ENCODE results near the gene B3GNT8.
"Not testable (repeated sequence)": the region's sequence is repeated elsewhere in the genome, so short reads cannot be mapped to it uniquely, and the experiment has no call there.

The B3GNT8 gene

GRCh38 chr19:41384351-41384750, 42.8 kb downstream of the B3GNT8 start:
- DNase-seq (ENCODE audit: low read depth), result no peak

DNA sequence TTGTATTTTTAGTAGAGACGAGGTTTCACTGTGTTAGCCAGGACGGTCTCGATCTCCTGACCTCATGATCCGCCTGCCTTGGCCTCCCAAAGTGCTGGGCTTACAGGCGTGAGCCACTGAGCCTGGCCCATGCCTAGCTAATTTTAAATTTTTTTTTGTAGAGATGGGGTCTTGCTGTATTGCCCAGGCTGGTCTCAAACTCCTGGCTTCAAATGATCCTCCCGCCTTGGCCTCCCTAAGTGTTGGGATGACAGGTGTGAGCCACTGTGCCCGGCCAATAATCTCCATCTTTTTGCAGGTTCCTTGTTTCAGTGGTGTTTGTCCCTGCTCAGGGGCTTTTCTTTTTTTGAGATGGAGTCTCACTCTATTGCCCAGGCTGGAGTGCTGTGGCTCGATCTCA, 45.6 kb downstream of the B3GNT8 start:
- not testable (repeated sequence) for DNase-seq (ENCODE audit: low read depth)

DNA sequence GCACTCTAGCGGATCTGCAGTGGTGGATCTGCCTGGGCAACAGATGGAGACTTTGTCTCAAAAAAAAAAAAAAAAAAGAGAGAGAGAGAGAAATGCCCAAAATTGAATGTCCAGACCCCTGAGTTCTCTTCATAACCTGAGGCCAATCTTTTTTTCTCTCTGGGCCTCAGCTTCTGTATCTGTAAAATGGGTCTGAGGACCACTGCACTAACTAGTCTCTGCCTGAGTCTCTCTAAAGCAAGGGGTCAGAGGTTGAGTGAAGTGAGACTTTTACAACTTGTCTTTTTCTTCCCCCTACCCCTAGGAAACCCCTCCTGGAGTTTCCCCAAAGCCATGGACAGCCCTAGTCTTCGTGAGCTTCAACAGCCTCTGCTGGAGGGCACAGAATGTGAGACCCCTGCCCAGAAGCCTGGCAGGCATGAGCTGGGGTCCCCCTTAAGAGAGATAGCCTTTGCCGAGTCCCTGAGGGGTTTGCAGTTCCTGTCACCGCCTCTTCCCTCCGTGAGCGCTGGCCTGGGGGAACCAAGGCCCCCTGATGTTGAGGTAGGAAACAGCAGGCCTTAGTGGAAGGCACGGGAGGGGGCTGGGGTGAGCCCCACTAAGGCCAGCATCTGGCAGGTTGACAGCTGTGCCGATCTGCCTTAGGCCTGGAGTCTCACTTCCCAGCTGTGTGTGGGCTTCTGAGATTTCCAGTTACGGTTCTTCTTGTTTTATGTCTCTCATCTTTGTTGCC, 49.0 kb downstream of the B3GNT8 start:
- DNase-seq (ENCODE audit: low read depth), result no peak

GRCh38 chr19:41376998-41377365, 50.2 kb downstream of the B3GNT8 start:
- DNase-seq (ENCODE audit: low read depth), result no peak

DNA sequence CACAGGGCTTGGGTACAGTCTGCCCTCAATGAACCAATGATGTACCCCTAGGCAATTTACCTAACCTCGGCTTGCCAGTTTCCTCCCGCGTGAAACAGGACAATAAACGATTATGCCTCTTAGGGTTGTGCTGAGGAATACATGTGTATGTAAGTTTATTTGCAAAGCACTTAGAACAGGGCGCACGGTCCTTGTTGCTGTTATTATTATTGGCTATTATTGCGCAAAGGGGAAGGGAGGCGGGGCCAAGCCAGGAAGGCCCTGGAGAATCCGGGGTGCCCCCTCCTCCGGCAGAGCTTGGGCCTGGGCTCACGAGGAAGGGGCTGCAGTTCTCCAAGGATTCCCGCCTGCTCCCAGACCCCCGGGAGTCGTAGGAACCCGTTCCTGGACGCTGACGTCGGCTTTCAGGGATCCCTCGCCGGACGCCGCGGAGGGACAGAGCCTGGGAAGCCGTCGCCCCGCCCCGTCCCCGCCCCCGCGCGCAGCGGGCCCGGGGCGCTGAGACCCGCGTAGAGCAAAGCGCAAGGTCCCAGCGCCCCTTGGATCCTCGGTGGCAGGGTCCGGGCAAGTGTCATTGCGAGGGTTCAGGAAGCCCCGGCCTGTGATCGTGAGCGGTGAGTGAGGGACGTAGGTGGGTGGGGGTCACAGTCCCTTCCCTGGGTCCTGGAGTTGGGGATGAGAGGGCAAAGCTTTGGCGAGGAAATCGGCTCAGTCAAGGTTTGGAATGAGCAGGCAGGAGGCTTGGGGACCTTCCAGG, 50.8 kb downstream of the B3GNT8 start, which contains the start of gene TMEM91:
TSS of gene TMEM91 (plus strand) at position 293 of the 757 bp plus-strand sequence. CDS start 1,777 bp downstream, outside the sequence.
- DNase-seq (ENCODE audit: low read depth), result no peak

Data from GM04504 (cell line).